Measurements from ENCODE around the gene GTPBP1. TPM values are rescaled to one million over a fixed set of nuclear protein-coding genes. Genes with fewer than 3 reads are reported as not detected.

The GTPBP1 gene
- total RNA-seq, 1 donor from 2014 or later = 73.1 TPM

DNA sequence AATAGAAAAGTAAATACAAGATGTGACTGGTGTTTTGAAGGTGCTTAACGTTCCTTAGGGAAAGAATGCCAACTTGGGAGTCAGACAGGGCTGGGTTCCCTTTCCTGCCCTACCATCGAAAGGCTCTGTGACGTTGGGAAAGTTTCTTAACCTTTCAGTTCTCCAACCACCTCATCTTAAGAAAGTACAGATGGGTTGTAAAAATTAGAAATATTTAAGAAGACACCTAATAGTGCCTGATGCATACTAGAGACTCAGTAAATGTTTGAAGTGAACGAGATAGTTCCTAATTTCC, 1.1 kb downstream of the GTPBP1 start:
- TF ChIP-seq, protein P1, sequence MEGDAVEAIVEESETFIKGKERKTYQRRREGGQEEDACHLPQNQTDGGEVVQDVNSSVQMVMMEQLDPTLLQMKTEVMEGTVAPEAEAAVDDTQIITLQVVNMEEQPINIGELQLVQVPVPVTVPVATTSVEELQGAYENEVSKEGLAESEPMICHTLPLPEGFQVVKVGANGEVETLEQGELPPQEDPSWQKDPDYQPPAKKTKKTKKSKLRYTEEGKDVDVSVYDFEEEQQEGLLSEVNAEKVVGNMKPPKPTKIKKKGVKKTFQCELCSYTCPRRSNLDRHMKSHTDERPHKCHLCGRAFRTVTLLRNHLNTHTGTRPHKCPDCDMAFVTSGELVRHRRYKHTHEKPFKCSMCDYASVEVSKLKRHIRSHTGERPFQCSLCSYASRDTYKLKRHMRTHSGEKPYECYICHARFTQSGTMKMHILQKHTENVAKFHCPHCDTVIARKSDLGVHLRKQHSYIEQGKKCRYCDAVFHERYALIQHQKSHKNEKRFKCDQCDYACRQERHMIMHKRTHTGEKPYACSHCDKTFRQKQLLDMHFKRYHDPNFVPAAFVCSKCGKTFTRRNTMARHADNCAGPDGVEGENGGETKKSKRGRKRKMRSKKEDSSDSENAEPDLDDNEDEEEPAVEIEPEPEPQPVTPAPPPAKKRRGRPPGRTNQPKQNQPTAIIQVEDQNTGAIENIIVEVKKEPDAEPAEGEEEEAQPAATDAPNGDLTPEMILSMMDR (IDR thresholded peaks at IDR 0.05; ENCODE audit: unreplicated experiment) = no peak
- no peak for DNase-seq (ENCODE audit: low spot score in 2 of 2, unreplicated experiment in 2 of 2)
- Mint-ChIP-seq H3K9me3 (no peaks in the 10 kb centered on the region), H3K4me1 (peaks cover 31% of the 10 kb centered on the region), H3K4me3 (peak overlapping the region; percentile 89), H3K27me3 (ENCODE audit: low read depth) (no peaks in the 10 kb centered on the region), H3K36me3 (peaks cover 6% of the 10 kb centered on the region), H3K27ac (peak overlapping the region; percentile 93)

DNA sequence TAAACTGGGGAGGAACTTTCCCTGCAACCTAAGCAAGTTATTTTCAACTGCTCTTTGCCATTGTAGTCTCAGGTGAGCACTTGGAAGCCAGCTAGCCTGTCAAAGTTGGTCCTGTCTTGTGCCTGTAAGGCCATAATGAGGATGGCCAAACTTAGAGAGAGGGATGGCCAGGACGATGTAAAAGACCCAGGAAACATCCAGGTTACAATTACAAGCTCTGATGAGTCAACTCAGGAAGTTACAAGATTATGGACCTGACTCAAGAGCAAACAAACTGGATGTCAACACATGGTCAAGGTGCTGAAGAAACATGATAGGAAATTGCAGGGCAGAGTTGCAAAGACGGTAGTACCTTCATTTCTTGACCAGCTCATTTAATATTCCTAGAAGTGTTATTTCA, 1.6 kb downstream of the GTPBP1 start:
- H3K4me3 Mint-ChIP-seq = peak overlapping the region; percentile 89
- H3K27ac Mint-ChIP-seq = peak overlapping the region; percentile 93
- DNase-seq (ENCODE audit: low spot score in 2 of 2, unreplicated experiment in 2 of 2) = no peak
- peaks cover 31% of the 10 kb centered on the region for H3K4me1 Mint-ChIP-seq
- TF ChIP-seq, protein P1 (IDR thresholded peaks at IDR 0.05; ENCODE audit: unreplicated experiment) = no peak
- no peaks in the 10 kb centered on the region for H3K9me3 Mint-ChIP-seq
- no peaks in the 10 kb centered on the region for H3K27me3 Mint-ChIP-seq (ENCODE audit: low read depth)
- peaks cover 6% of the 10 kb centered on the region for H3K36me3 Mint-ChIP-seq

DNA sequence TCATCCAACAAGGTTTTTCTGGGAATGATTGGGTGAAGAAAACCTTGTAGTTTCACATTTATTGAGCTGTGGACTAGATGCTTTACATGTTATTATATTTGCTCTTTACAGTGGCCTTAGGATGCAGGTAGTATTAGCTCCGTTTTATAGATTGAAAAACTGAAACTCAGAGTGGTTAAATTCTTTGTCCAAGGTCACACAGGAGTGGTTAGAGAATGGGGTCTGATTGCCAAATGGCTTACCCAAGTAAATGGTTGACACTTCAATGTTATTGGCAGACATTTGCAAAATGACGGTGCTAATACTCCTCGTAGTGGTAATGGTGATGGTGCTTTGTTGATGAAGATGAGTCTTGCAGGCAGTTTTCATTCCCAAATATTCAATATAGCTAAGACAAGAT, 2.2 kb downstream of the GTPBP1 start:
- TF ChIP-seq, protein P1 (IDR thresholded peaks at IDR 0.05; ENCODE audit: unreplicated experiment) = no peak
- H3K27ac Mint-ChIP-seq = no peak overlapping the region
- H3K27me3 Mint-ChIP-seq (ENCODE audit: low read depth) = no peaks in the 10 kb centered on the region
- peaks cover 6% of the 10 kb centered on the region for H3K36me3 Mint-ChIP-seq
- H3K9me3 Mint-ChIP-seq = no peaks in the 10 kb centered on the region
- peak overlapping the region; percentile 28 for H3K4me3 Mint-ChIP-seq
- DNase-seq (ENCODE audit: low spot score in 2 of 2, unreplicated experiment in 2 of 2) = no peak
- H3K4me1 Mint-ChIP-seq = peaks cover 34% of the 10 kb centered on the region

DNA sequence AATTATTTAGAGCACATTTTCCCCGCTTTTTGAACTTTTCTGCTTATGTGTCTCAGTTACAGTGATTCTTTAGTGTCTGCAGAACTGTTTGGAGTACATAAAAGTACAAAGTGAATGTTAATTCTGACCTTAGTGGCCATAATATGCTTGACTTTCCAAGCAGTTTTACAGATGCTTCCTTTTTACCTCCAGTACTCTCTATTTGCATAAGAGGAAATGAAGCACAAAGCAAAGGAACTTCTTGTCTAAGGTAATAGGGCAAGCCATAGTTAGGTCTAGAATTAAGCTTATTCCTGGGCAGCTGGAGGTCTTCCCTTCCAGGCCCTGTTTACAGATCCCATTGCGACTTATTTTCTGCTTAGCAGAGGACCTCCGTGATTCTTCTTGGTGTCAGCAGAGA, 3.6 kb downstream of the GTPBP1 start:
- no peaks in the 10 kb centered on the region for H3K9me3 Mint-ChIP-seq
- H3K4me3 Mint-ChIP-seq = no peak overlapping the region
- peaks cover 6% of the 10 kb centered on the region for H3K36me3 Mint-ChIP-seq
- H3K27ac Mint-ChIP-seq = no peak overlapping the region
- DNase-seq (ENCODE audit: low spot score in 2 of 2, unreplicated experiment in 2 of 2) = no peak
- TF ChIP-seq, protein P1 (IDR thresholded peaks at IDR 0.05; ENCODE audit: unreplicated experiment) = no peak
- H3K27me3 Mint-ChIP-seq (ENCODE audit: low read depth) = no peaks in the 10 kb centered on the region
- peaks cover 45% of the 10 kb centered on the region for H3K4me1 Mint-ChIP-seq

DNA sequence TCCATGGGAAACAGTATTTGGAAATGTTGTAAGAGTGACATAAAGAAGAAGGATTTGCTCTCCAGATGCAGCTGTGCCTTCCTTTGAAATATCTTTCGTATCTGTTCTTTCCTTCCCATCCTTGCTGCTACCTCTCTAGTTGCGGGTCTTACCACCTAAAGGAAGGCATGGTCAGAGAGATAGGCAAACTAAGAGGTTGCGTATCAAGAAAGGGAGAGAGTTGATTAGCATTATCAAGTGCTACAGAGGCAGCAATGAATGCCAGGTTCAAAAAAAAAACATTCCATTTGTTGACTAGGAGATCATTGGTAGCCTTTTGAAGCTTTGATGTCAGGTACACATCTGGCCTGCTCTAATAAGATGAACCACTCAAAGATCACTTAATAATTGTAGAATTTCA, 4.6 kb downstream of the GTPBP1 start:
- no peak for DNase-seq (ENCODE audit: low spot score in 2 of 2, unreplicated experiment in 2 of 2)
- Mint-ChIP-seq H3K36me3 (peaks cover 6% of the 10 kb centered on the region), H3K4me1 (peaks cover 46% of the 10 kb centered on the region), H3K4me3 (no peak overlapping the region), H3K27me3 (ENCODE audit: low read depth) (no peaks in the 10 kb centered on the region), H3K27ac (no peak overlapping the region), H3K9me3 (no peaks in the 10 kb centered on the region)
- TF ChIP-seq, protein P1 (IDR thresholded peaks at IDR 0.05; ENCODE audit: unreplicated experiment) = no peak

DNA sequence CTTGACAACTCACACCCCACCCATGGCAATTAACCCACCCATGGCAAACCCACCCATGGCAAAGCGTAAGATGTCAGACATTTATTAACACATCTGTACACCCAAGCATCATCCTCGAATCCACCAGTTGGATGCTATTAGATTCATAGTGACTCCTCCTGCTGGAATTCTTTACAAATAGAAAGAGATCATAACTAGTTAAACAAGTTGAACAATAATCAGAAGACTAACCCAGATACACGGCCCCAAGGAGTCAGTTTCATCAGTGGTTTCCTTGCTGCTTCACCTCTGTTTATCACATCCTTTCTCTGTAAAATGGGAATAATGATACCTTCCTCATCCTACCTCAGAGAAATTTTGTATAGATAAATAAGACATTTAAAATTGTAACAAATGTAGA, 5.1 kb downstream of the GTPBP1 start:
- no peaks in the 10 kb centered on the region for H3K27me3 Mint-ChIP-seq (ENCODE audit: low read depth)
- peaks cover 6% of the 10 kb centered on the region for H3K36me3 Mint-ChIP-seq
- no peak overlapping the region for H3K4me3 Mint-ChIP-seq
- no peaks in the 10 kb centered on the region for H3K9me3 Mint-ChIP-seq
- no peak overlapping the region for H3K27ac Mint-ChIP-seq
- DNase-seq (ENCODE audit: low spot score in 2 of 2, unreplicated experiment in 2 of 2) = no peak
- TF ChIP-seq, protein P1 (IDR thresholded peaks at IDR 0.05; ENCODE audit: unreplicated experiment) = no peak
- peaks cover 47% of the 10 kb centered on the region for H3K4me1 Mint-ChIP-seq
